ENCODE data around the gene CFLAR. TPM values are rescaled to one million over a fixed set of nuclear protein-coding genes. Genes with fewer than 3 reads are reported as not detected.
"Not testable (repeated sequence)": the region's sequence is repeated elsewhere in the genome, so short reads cannot be mapped to it uniquely, and the experiment has no call there.

Gene CFLAR
- total RNA-seq, 2 donors from 2014 or later = 92.4 to 141 TPM

DNA sequence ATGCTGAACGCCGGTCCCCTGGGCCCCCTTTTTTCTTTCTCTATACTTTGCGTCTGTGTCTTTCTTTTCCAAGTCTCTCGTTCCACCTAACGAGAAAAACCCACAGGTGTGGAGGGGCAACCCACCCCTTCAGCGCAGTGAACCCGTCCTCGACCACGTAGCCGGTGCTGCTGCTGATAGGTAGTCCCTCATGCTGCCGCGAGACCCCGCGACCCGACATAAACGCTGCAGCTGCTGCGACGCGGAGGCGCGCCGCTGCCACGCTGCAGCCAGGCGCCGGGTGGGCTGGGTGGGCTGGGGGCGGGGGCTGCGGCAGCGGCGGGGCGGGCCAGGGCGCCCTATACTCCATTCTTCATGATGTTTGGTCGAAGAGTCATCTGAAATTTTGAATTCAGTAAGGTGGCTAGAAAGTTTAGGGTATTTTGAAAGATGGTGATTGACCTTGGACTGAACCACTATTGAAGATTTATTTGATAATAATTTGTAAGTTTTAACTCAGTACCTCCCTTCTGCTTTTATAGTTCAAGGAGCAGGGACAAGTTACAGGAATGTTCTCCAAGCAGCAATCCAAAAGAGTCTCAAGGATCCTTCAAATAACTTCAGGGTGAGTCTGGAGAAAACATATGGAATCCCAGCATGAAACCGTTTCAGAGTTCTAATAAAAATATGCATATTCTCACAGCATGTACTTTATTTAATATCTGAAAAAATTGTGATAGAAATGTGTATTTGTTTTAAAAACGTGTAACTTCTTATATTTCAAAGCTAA lies 24.1 kb downstream of the CFLAR start:
- DNase-seq (ENCODE audit: low spot score) = no peak
- H3K36me3 ChIP-seq = peaks cover 8 to 18% of the 10 kb centered on the region in 2 donors
- no peaks in the 10 kb centered on the region for H3K4me1 ChIP-seq (replicated peaks)
- H3K4me3 ChIP-seq = no peak overlapping the region
- TF ChIP-seq, protein P1, sequence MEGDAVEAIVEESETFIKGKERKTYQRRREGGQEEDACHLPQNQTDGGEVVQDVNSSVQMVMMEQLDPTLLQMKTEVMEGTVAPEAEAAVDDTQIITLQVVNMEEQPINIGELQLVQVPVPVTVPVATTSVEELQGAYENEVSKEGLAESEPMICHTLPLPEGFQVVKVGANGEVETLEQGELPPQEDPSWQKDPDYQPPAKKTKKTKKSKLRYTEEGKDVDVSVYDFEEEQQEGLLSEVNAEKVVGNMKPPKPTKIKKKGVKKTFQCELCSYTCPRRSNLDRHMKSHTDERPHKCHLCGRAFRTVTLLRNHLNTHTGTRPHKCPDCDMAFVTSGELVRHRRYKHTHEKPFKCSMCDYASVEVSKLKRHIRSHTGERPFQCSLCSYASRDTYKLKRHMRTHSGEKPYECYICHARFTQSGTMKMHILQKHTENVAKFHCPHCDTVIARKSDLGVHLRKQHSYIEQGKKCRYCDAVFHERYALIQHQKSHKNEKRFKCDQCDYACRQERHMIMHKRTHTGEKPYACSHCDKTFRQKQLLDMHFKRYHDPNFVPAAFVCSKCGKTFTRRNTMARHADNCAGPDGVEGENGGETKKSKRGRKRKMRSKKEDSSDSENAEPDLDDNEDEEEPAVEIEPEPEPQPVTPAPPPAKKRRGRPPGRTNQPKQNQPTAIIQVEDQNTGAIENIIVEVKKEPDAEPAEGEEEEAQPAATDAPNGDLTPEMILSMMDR (IDR thresholded peaks at IDR 0.05) = no peak
- no peak for TF ChIP-seq POLR2A (IDR thresholded peaks at IDR 0.05)
- no peak for TF ChIP-seq POLR2AphosphoS5 (IDR thresholded peaks at IDR 0.05)
- H3K9me3 ChIP-seq = no peaks in the 10 kb centered on the region
- no peaks in the 10 kb centered on the region for H3K27me3 ChIP-seq (replicated peaks; ENCODE audit: insufficient read depth)
- intact Hi-C loops (cut with DNase I) = no loop called here
- H3K27ac ChIP-seq = no peak overlapping the region
- WGBS = 75% methylated on average over 34 of the region's 34 CpGs

DNA sequence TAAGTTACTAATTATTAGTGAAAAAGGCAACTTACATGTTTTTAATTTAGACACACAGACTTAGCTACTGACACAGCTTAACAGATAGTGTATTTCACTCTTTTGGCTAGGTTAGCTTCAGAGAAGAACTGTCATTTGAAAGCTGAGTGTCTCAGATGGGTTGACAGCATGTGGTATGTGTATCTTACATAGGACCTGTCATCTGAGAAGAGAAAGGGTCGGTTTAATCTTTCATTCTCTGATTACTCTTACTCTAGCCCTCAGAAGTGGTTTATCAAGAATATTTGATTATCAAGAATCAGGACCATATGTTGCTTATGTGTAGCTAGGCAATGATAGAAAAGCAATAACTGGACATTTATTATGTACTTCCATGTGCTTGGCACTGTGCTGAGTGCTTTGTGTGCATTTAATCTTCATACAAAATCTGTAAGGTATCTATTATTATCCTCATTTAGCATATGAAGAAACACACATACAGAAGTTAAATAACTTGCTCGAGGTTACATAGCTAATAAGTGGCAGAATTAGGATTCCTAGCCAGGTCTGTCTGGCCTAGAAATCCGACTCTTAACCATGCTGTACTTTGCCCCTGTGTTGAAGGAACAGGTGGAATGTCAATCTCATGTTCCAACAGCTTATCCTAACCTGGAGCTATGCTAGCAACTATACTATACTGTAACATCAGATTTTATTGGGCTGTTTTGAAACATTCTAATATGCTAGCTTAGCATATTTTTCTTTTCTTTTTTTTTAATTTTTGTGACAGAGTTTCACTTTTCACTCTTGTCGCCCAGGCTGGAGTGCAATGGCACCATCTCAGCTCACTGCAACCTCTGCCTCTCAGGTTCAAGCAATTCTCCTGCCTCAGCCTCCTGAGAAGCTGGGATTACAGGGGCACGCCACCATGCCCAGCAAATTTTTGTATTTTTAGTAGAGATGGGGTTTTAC lies 28.4 kb downstream of the CFLAR start:
- Histone ChIP-seq H3K27ac (no peak overlapping the region), H3K4me1 (replicated peaks) (no peaks in the 10 kb centered on the region), H3K4me3 (no peak overlapping the region), H3K27me3 (replicated peaks; ENCODE audit: insufficient read depth) (no peaks in the 10 kb centered on the region), H3K9me3 (no peaks in the 10 kb centered on the region), H3K36me3 (no peaks in the 10 kb centered on the region)
- WGBS = 81% methylated on average over 5 of the region's 5 CpGs
- TF ChIP-seq, protein P1 (IDR thresholded peaks at IDR 0.05) = no peak
- TF ChIP-seq POLR2A (IDR thresholded peaks at IDR 0.05) (no peak), POLR2AphosphoS5 (IDR thresholded peaks at IDR 0.05) (no peak)
- DNase-seq (ENCODE audit: low spot score) = no peak
- intact Hi-C loops (cut with DNase I) = no loop called here

DNA sequence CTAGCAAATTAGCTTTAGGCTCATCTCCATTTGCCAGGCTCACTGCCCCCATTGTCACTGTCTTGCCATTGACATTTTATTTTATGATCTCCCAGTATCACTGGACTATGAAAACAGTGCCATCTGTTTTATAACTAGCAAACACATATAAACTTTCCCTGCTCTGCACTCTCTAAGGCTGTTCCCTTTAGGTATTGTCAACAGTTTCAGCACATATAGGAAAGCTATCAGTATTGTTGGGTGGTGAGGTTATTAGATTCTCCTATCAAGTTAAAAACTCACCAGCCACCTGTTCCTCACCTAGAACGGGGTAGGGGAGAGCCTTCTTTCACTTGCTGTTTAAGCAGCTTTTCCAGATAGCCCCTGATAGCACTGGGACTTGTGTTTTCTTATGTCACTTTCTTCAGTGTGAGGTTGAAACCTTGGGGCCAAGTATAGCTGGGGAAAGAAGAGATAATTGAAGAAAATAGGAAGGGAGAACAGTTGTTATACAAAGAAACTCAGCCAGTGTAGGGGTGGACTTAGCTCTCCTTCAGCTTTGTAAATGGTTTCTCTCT lies 32.5 kb downstream of the CFLAR start:
- H3K27ac ChIP-seq = peak overlapping the region; percentile 11 to 42
- no peak overlapping the region for H3K4me3 ChIP-seq
- no peaks in the 10 kb centered on the region for H3K27me3 ChIP-seq (replicated peaks; ENCODE audit: insufficient read depth)
- H3K4me1 ChIP-seq (replicated peaks) = no peaks in the 10 kb centered on the region
- 41% methylated on average over 1 of the region's 1 CpG for WGBS
- no peaks in the 10 kb centered on the region for H3K9me3 ChIP-seq
- TF ChIP-seq POLR2AphosphoS5 (IDR thresholded peaks at IDR 0.05) (peak; percentile 55), POLR2A (IDR thresholded peaks at IDR 0.05) (no peak)
- intact Hi-C loops (cut with DNase I) = no loop called here
- H3K36me3 ChIP-seq = no peaks in the 10 kb centered on the region
- DNase-seq (ENCODE audit: low spot score) = no peak

DNA sequence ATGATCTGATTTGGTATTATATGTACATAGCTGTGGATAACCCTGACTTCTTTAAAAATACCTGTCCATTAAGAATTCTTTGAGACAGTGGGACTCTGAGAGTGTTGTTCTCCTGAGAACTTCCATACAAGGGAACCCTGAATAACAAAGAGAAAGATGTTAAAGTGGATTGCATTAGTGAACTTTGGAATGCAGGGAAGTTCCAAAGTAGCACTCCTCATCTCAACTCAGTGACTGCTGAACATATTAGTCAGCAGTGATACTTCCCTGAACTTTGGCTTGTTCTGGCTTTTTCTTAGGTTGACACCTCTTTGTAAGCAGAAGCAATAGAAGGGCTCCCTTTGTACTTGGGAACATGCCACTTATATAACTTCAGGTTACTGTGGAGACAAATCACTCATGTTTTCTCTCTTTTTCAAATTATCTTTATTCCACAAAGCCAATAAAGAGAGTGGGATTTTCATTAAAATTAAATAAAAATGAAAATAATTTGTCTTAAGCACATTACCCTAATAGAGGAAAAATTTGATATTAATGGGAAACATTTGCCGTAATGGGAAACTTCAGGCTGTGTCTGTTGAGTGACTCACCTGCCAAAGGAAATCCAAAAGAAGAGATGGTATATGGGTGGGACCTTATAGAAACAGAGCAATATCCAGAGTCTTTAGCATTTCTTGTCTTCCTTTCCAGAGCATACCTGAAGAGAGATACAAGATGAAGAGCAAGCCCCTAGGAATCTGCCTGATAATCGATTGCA lies 33.3 kb downstream of the CFLAR start:
- no peaks in the 10 kb centered on the region for H3K27me3 ChIP-seq (replicated peaks; ENCODE audit: insufficient read depth)
- H3K4me3 ChIP-seq = no peak overlapping the region
- intact Hi-C loops (cut with DNase I) = no loop called here
- 88% methylated on average over 2 of the region's 2 CpGs for WGBS
- no peak for TF ChIP-seq POLR2A (IDR thresholded peaks at IDR 0.05)
- peak; percentile 19 for TF ChIP-seq POLR2AphosphoS5 (IDR thresholded peaks at IDR 0.05)
- TF ChIP-seq, protein P1 (IDR thresholded peaks at IDR 0.05) = no peak
- H3K36me3 ChIP-seq = no peaks in the 10 kb centered on the region
- no peaks in the 10 kb centered on the region for H3K4me1 ChIP-seq (replicated peaks)
- no peak for DNase-seq (ENCODE audit: low spot score)
- peak overlapping the region; percentile 42 to 43 for H3K27ac ChIP-seq
- H3K9me3 ChIP-seq = no peaks in the 10 kb centered on the region

DNA sequence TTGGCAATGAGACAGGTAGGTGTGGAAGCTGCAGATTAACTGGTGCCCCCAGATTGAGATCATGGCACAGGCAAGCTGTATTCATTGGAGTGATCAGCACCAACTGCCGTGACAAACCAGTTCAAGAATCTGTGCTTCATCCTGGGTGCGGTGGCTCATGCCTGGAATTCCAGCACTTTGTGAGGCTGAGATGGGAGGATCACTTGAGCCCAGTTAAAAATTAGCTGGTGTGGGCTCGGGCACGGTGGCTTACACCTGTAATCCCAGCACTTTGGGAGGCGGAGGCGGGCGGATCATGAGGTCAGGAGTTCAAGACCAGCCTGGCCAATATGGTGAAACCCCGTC lies 33.8 kb downstream of the CFLAR start:
- H3K9me3 ChIP-seq; H3K27me3 ChIP-seq (replicated peaks; ENCODE audit: insufficient read depth); H3K4me3 ChIP-seq; DNase-seq (ENCODE audit: low spot score); H3K36me3 ChIP-seq; H3K4me1 ChIP-seq (replicated peaks): not testable (repeated sequence)
- H3K27ac ChIP-seq = peak overlapping the region in 1 of 2 donors; percentile 43
- intact Hi-C loops (cut with DNase I) = loop anchor here (10.0 kb wide), 2 partner anchors 185 to 255 kb away; partner anchors contain the start of gene ORC2
- 90% methylated on average over 8 of the region's 8 CpGs for WGBS

All from prostate gland (tissue), 2 donors.